HepG2 (cell line): ENCODE data around the gene LAMA5. TPM values are rescaled to one million over a fixed set of nuclear protein-coding genes. Genes with fewer than 3 reads are reported as not detected.

Source experiments
- ARHGAP35 ChIP-seq: sonication (generic); formaldehyde crosslinking; IDR thresholded peaks from 2 replicates; pipeline ENCODE4 v1.9.0; 2022; ENCODE audit warnings: mild to moderate bottlenecking, inconsistent platforms, moderate library complexity, missing genetic modification reagents, borderline replicate concordance
- ATF7 ChIP-seq, 2 experiments: fragments of 450-650 bp in 1 of 2; sonication (generic) in 1 of 2; formaldehyde crosslinking in 1 of 2; IDR thresholded peaks; 2 replicates each; pipeline versions ENCODE4 v1.4.0 to v1.6.1; 2016 to 2020; ENCODE audit warnings: antibody characterized with exemption in 1 of 2, mild to moderate bottlenecking in 1 of 2, missing genetic modification reagents in 1 of 2
- CC2D1A ChIP-seq: sonication (generic); formaldehyde crosslinking; IDR thresholded peaks from 2 replicates; pipeline ENCODE4 v1.8.1; 2023; ENCODE audit warnings: mild to moderate bottlenecking, missing genetic modification reagents
- DNMT3B ChIP-seq: conservative IDR thresholded peaks from 2 replicates; pipeline ENCODE4 v1.6.1; 2016; ENCODE audit warnings: missing biosample characterization, control low read depth
- GTF3A ChIP-seq: sonication (generic); formaldehyde crosslinking; conservative IDR thresholded peaks from 2 replicates; pipeline ENCODE4 v1.4.0; 2020; ENCODE audit warnings: mild to moderate bottlenecking, missing genetic modification reagents
- HES4 ChIP-seq: sonication (generic); formaldehyde crosslinking; IDR thresholded peaks from 2 replicates; pipeline ENCODE4 v1.9.0; 2021; ENCODE audit warnings: mild to moderate bottlenecking, missing genetic modification reagents, borderline replicate concordance
- HOXA9 ChIP-seq: sonication (generic); formaldehyde crosslinking; IDR thresholded peaks from 2 replicates; pipeline ENCODE4 v1.8.1; 2022; ENCODE audit warnings: missing genetic modification reagents, mild to moderate bottlenecking, moderate library complexity, borderline replicate concordance
- KAT7 ChIP-seq: IDR thresholded peaks from 2 replicates; pipeline ENCODE4 v1.6.1; 2018; ENCODE audit warnings: borderline replicate concordance, missing compliant biosample characterization
- MXD4 ChIP-seq: IDR thresholded peaks from 2 replicates; pipeline ENCODE4 v1.6.1; 2016; ENCODE audit warnings: mild to moderate bottlenecking, missing biosample characterization, missing genetic modification reagents
- MZF1 ChIP-seq: sonication (generic); formaldehyde crosslinking; IDR thresholded peaks from 2 replicates; pipeline ENCODE4 v1.8.1; 2023; ENCODE audit warnings: mild to moderate bottlenecking, missing genetic modification reagents, borderline replicate concordance
- NR0B2 ChIP-seq: sonication (generic); formaldehyde crosslinking; IDR thresholded peaks from 2 replicates; pipeline ENCODE4 v1.4.0; 2020; ENCODE audit warnings: mild to moderate bottlenecking, missing genetic modification reagents
- PLSCR1 ChIP-seq: sonication (generic); formaldehyde crosslinking; IDR thresholded peaks from 2 replicates; pipeline ENCODE4 v1.5.0; 2020; ENCODE audit warnings: missing genetic modification reagents, mild to moderate bottlenecking, borderline replicate concordance
- TBX3 ChIP-seq: fragments of 450-650 bp; IDR thresholded peaks from 2 replicates; pipeline ENCODE4 v1.6.1; 2017; ENCODE audit warnings: antibody characterized with exemption, mild to moderate bottlenecking, inconsistent platforms, borderline replicate concordance
- TFAP4 ChIP-seq: sonication (generic); IDR thresholded peaks from 2 replicates; pipeline ENCODE4 v1.6.1; 2016; ENCODE audit warnings: low read depth, borderline replicate concordance
- ZBED4 ChIP-seq: sonication (generic); formaldehyde crosslinking; IDR thresholded peaks from 2 replicates; pipeline ENCODE4 v1.4.0; 2020; ENCODE audit warnings: missing genetic modification reagents, borderline replicate concordance
- ZNF263 ChIP-seq: sonication (generic); formaldehyde crosslinking; IDR thresholded peaks from 2 replicates; pipeline ENCODE4 v1.4.0; 2020; ENCODE audit warnings: missing genetic modification reagents
- ZNF629 ChIP-seq: sonication (generic); formaldehyde crosslinking; conservative IDR thresholded peaks from 2 replicates; pipeline ENCODE4 v1.5.0; 2020; ENCODE audit warnings: missing genetic modification reagents
- ZNF780A ChIP-seq: sonication (generic); formaldehyde crosslinking; IDR thresholded peaks from 2 replicates; pipeline ENCODE4 v1.8.0; 2022; ENCODE audit warnings: mild to moderate bottlenecking, missing genetic modification reagents, moderate library complexity
- ZSCAN25 ChIP-seq: sonication (generic); formaldehyde crosslinking; IDR thresholded peaks from 2 replicates; pipeline ENCODE4 v1.8.0; 2022; ENCODE audit warnings: mild to moderate bottlenecking, missing genetic modification reagents
- polyA plus RNA-seq, 8 experiments: library from polyadenylated mRNA; depleted of rRNA in 3 of 8; stranded (reverse) in 7 of 8; unstranded in 1 of 8; fragments of >200 nt; fragmentation: Illumina TruSeq in 4 of 8; extraction: Trizol in 4 of 8; gene quantifications; 2 replicates each; pipeline versions ENCODE4 v1.2.1 to v1.2.3, GENCODE V29; 2011 to 2016; ENCODE audit warnings: low read depth in 4 of 8, missing spikeins in 1 of 8, mixed read lengths in 1 of 8; ENCODE audit not compliant: insufficient read depth in 1 of 8
- total RNA-seq, 5 experiments: library from RNA; depleted of rRNA; stranded (reverse); fragments of >200 nt; fragmentation: Illumina TruSeq; extraction: Trizol; gene quantifications; 2 replicates each; pipeline ENCODE4 v1.2.3, GENCODE V29; 2016; ENCODE audit warnings: low read depth in 1 of 5

The LAMA5 gene
- total and polyA plus RNA-seq, 2 of the 13 experiments (the other 11 are each of a cell fraction or from before 2014, with no cell fraction given) = 21.0 to 44.7 TPM

- TF ChIP-seq ZBED4 (CRISPR knock-in tag) (no peak), MZF1 (CRISPR knock-in tag) (no peak), DNMT3B (CRISPR knock-in tag) (no peak), ZNF780A (CRISPR knock-in tag) (no peak), ARHGAP35 (CRISPR knock-in tag) (no peak), HES4 (no peak), TFAP4 (peak; percentile 37; the same call in 1 of the 2 replicates), MXD4 (CRISPR knock-in tag) (peak; percentile 57; the same call in 1 of the 2 replicates), ZNF629 (no peak), ATF7 (IDR thresholded peaks at IDR 0.05) (no peak), ATF7 (CRISPR knock-in tag; IDR thresholded peaks at IDR 0.05) (no peak), PLSCR1 (CRISPR knock-in tag) (no peak), TBX3 (no peak), KAT7 (CRISPR knock-in tag) (no peak), ZNF263 (CRISPR knock-in tag) (no peak), HOXA9 (CRISPR knock-in tag) (no peak), CC2D1A (no peak), NR0B2 (CRISPR knock-in tag) (no peak; the same call in 1 of the 2 replicates), GTF3A (CRISPR knock-in tag) (no peak), ZSCAN25 (CRISPR knock-in tag) (peak; percentile 40; the same call in 1 of the 2 replicates)
Measured at GRCh38 chr20:62305149-62305764, 61.9 kb downstream of the LAMA5 start (continued).
